Mucosa of stomach (tissue), 1 donor: ENCODE results near the gene DENND2C.

Experiments used
- H3K27me3 ChIP-seq: one replicate; pipeline ENCODE4 v1.7.0; 2013; ENCODE audit warnings: mild to moderate bottlenecking, low read length; ENCODE audit not compliant: control insufficient read depth, insufficient read depth
- H3K36me3 ChIP-seq: one replicate; pipeline ENCODE4 v1.7.0; 2013; ENCODE audit warnings: low read length; ENCODE audit not compliant: control insufficient read depth, insufficient read depth
- H3K4me1 ChIP-seq: one replicate; pipeline ENCODE4 v1.7.0; 2013; ENCODE audit warnings: mild to moderate bottlenecking, low read length; ENCODE audit not compliant: control insufficient read depth, insufficient read depth
- H3K4me3 ChIP-seq: one replicate; pipeline ENCODE4 v1.7.0; 2013; ENCODE audit warnings: low read length
- H3K9ac ChIP-seq: one replicate; pipeline ENCODE4 v1.7.0; 2013; ENCODE audit warnings: mild to moderate bottlenecking, low read length, moderate library complexity
- H3K9me3 ChIP-seq: one replicate; pipeline ENCODE4 v1.7.0; 2013; ENCODE audit warnings: mild to moderate bottlenecking, low read length, moderate library complexity; ENCODE audit not compliant: control insufficient read depth
- donor health status: Pancreatic carcinoma.

DENND2C gene

DNA sequence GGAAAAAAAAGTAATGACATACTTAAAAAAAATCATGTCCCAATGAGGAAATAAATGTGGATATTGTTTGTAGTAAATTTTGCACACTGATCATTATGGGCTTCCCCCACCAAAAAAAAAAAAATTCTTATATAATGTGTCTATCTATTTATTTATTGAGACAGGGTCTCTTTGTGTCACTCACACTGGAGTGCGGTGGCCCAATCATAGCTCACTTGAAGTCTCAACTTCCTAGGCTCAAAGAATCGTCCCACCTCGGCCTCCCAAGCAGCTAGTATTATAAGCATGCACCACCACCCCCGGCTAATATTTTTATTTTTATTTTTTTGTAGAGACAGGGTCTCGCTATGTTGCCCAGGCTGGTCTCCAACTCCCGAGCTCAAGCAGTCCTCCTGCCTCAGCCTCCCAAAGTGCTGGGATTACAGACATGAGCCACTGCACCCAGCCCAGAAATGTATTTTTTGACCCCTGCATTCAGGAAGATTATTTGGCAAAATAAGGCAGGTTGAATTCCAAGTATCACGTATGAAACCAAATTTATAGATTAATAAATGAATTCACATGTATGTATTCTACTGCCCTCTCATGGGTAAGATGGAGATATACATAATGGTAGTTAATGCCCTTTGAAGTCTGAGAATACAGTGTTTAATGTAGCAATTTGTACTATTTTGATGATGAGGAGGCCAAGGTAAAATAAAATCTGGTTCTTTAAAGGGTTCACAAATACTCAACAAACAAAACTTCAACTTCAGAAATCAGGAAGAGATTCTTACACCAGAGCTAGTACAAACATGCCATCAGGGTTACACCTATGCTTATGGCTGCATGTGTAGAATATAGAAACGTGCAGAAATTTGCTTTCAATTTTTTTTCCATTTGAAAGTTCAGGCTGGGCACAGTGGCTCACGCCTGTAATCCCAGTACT, 1.4 kb upstream of the DENND2C start:
- no peak overlapping the region for H3K4me3 ChIP-seq
- no peaks in the 10 kb centered on the region for H3K9me3 ChIP-seq
- no peak overlapping the region for H3K9ac ChIP-seq
- no peaks in the 10 kb centered on the region for H3K36me3 ChIP-seq
- H3K4me1 ChIP-seq: no peaks in the 10 kb centered on the region
- H3K27me3 ChIP-seq: no peaks in the 10 kb centered on the region

- no peaks in the 10 kb centered on the region for H3K27me3 ChIP-seq
- H3K4me3 ChIP-seq: peak overlapping the region; percentile 57
- H3K36me3 ChIP-seq: no peaks in the 10 kb centered on the region
- H3K9me3 ChIP-seq: no peaks in the 10 kb centered on the region
- peak overlapping the region; percentile 68 for H3K9ac ChIP-seq
- no peaks in the 10 kb centered on the region for H3K4me1 ChIP-seq
Observed at GRCh38 chr1:114670083-114671010, 498 bp upstream of the DENND2C start.

DNA sequence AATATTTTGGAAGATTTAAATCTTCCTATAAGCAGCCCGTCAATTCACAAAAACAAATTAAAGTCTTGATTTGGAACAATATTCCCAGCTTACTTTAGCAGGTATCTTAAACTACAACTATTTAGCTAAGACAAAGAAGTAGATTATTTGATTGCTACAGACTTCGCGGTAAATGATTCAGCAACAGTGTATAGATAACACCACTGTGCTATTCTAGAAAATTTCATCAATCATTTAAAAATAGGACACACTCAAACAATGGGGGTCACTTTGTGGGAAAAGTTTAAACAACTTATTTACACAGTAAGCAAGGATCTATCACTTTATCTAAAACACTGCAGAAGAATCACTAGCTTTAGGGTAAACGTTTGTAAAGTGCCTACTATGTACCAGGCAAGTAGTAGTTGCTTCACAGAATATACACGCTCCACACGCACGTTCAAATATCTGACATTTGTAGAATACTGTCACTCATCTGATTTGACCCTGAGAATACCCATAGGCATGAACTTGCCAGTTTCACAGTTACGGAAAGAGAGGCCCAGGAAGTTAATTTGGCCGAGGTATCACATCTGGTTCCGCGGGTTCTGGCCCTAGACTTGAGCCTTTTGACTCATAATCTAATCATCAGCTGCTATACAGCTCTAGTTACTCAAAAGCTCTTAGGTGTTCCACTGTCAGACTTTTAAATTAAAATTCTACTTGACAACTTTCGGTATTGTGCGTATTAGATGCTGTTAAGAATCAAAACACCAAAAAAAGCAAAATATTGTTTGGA, 876 bp downstream of the DENND2C start:
- Histone ChIP-seq H3K27me3 (no peaks in the 10 kb centered on the region), H3K4me1 (no peaks in the 10 kb centered on the region), H3K36me3 (no peaks in the 10 kb centered on the region), H3K4me3 (peak overlapping the region; percentile 57), H3K9ac (peak overlapping the region; percentile 68), H3K9me3 (no peaks in the 10 kb centered on the region)

- H3K4me3 ChIP-seq: no peak overlapping the region
Observed at GRCh38 chr1:114668373-114668772, 1.5 kb downstream of the DENND2C start.

DNA sequence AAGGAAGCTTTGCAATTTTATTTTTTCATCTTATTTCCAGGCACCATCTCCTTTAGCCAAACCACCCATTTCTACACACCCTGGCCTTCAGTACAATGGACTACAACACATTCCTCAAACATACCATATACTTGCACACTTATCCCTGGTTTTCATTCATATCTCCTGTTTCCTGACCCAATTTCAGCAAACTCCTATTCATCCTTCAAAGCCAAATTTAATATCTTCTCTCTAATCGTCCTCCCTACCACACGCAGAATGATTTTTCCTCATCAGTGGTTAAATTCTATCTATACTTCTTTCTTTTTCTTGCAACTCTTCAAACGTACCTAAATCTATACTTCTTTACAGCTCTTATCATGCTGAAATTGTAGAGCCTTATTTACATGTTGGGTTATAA, 2.9 kb downstream of the DENND2C start:
- no peaks in the 10 kb centered on the region for H3K4me1 ChIP-seq
- H3K9me3 ChIP-seq: no peaks in the 10 kb centered on the region
- H3K4me3 ChIP-seq: no peak overlapping the region
- H3K9ac ChIP-seq: no peak overlapping the region
- no peaks in the 10 kb centered on the region for H3K36me3 ChIP-seq
- no peaks in the 10 kb centered on the region for H3K27me3 ChIP-seq

More at GRCh38 chr1:114668373-114668772, 1.5 kb downstream of the DENND2C start:
- Histone ChIP-seq H3K27me3 (no peaks in the 10 kb centered on the region), H3K36me3 (no peaks in the 10 kb centered on the region), H3K4me1 (no peaks in the 10 kb centered on the region), H3K9me3 (no peaks in the 10 kb centered on the region), H3K9ac (no peak overlapping the region)

- no peaks in the 10 kb centered on the region for H3K9me3 ChIP-seq
- no peaks in the 10 kb centered on the region for H3K27me3 ChIP-seq
- H3K4me3 ChIP-seq: no peak overlapping the region
- H3K9ac ChIP-seq: no peak overlapping the region
- no peaks in the 10 kb centered on the region for H3K4me1 ChIP-seq
- H3K36me3 ChIP-seq: no peaks in the 10 kb centered on the region
Observed at GRCh38 chr1:114660238-114660637, 9.6 kb downstream of the DENND2C start.

DNA sequence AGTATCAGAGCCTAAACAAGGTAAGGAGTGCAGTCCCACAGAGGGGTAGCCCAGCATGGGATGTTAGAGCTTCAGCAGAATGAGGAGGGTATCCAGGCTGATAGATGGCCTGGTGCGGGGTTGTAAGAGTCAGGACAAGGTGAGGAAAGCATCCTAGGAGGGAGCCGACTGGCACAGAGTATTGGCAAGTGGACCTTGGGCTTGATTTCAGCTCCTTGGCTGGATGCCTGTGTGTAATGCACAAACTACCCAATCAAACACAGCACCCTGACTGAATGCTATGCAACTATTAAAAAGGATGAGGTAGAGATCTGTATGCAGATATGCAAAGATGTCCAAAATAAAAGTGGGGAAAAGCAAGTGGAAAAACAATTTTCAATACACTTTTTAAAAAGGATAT, 18.0 kb downstream of the DENND2C start:
- Histone ChIP-seq H3K9me3 (no peaks in the 10 kb centered on the region), H3K9ac (no peak overlapping the region), H3K36me3 (no peaks in the 10 kb centered on the region), H3K27me3 (no peaks in the 10 kb centered on the region), H3K4me3 (no peak overlapping the region), H3K4me1 (no peaks in the 10 kb centered on the region)

- no peaks in the 10 kb centered on the region for H3K36me3 ChIP-seq
- no peak overlapping the region for H3K4me3 ChIP-seq
- no peak overlapping the region for H3K9ac ChIP-seq
- no peaks in the 10 kb centered on the region for H3K4me1 ChIP-seq
- H3K9me3 ChIP-seq: no peaks in the 10 kb centered on the region
- no peaks in the 10 kb centered on the region for H3K27me3 ChIP-seq
Observed at GRCh38 chr1:114648503-114648902, 21.3 kb downstream of the DENND2C start.

DNA sequence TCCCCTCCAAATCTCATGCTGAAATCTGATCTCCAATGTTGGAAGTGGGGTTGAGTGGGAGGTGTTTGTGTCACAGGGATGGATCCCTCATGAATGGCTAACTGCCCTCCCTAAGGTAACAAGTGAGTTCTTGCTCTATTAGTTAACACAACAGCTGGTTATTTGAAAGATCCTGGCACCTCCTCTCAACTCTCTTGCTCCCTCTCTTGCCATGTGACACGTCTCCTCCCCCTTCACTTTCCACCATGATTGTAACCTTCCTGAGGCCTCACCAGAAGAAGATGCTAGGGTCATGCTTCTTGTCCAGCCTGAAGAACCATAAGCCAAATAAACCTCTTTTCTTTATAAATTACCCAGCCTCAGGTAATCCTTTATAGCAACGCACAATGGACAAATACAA, 28.5 kb downstream of the DENND2C start:
- Histone ChIP-seq H3K9ac (no peak overlapping the region), H3K36me3 (no peaks in the 10 kb centered on the region), H3K27me3 (no peaks in the 10 kb centered on the region), H3K4me3 (no peak overlapping the region), H3K9me3 (no peaks in the 10 kb centered on the region), H3K4me1 (no peaks in the 10 kb centered on the region)

DNA sequence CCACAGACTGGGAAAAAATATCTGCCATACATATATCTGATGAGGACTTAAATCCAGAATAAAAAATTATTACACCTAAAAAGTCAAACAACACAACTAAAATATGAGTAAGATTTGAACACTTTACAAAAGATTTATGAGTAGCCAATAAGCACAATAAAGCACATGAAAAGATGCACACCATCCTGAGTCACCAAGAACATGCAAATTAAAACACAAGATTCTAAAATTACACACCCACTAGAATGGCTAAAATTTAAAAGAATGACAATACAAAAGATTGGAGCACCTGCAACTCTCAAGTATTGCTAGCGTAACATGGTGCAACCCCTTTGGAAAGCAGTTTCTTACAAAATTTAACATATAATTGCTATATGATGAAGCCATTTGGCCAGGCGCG, 30.9 kb downstream of the DENND2C start:
- H3K27me3 ChIP-seq: no peaks in the 10 kb centered on the region
- no peaks in the 10 kb centered on the region for H3K4me1 ChIP-seq
- H3K9me3 ChIP-seq: no peaks in the 10 kb centered on the region
- no peak overlapping the region for H3K9ac ChIP-seq
- H3K36me3 ChIP-seq: no peaks in the 10 kb centered on the region
- no peak overlapping the region for H3K4me3 ChIP-seq

DNA sequence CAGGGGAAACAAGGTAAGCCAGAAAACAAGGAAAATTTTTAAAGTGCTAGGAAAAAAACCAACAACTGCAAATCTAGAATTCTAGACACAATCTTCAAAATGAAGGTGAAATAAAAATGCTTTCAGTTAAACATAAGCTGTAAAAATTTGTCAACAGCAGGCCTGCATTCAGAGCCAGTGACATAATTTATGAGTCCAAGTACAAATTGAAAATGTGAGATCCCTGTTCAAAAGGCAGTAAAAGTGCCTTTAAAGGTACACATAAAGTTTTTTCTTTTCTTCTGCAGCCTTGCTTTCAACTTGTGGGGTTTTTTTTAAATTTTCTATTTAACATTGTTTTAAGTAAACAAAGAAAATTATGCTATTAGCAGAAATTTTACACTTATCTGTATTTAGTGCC, 37.4 kb downstream of the DENND2C start:
- Histone ChIP-seq H3K9ac (no peak overlapping the region), H3K4me3 (no peak overlapping the region), H3K36me3 (no peaks in the 10 kb centered on the region), H3K27me3 (no peaks in the 10 kb centered on the region), H3K9me3 (no peaks in the 10 kb centered on the region), H3K4me1 (no peaks in the 10 kb centered on the region)
